A549 (cell line): Measurements from ENCODE around the gene ZBTB12. TPM values are rescaled to one million over a fixed set of nuclear protein-coding genes. Genes with fewer than 3 reads are reported as not detected.

ENCODE experiments used
- ATAC-seq, 2 experiments: fragments of 200-7000 bp in 1 of 2; fragments of >200 bp in 1 of 2; cut with Nextera tagmentation in 1 of 2; cut with Tn5 transposase in 1 of 2; 3 replicates each; pipeline versions ENCODE4 v1.8.0 to v1.9.1; 2018 to 2020; ENCODE audit warnings: mild to moderate bottlenecking in 1 of 2, moderate library complexity in 1 of 2
- CTCF ChIA-PET: fragments of 300-600 bp; sonication (Branson Sonifier 250); formaldehyde crosslinking; extraction: SDS; loops from one replicate; lab custom pipeline; 2021; ENCODE audit warnings: antibody characterized with exemption, inconsistent platforms; lab: Yijun Ruan, JAX
- POLR2A ChIA-PET: fragments of 350-600 bp; formaldehyde crosslinking; extraction: SDS; loops from one replicate; lab custom pipeline; 2021; ENCODE audit warnings: antibody characterized with exemption, inconsistent platforms; lab: Yijun Ruan, JAX
- DNase-seq, 2 experiments: peaks; one replicate each; pipeline versions ENCODE4 v3.0.0 to v3.0.0-alpha.2; 2011 to 2016; ENCODE audit warnings: low read depth in 1 of 2, low spot score in 1 of 2
- FAIRE-seq: peaks from 2 replicates; lab custom pipeline; 2011; peaks lifted over from hg19 to GRCh38; lab: Jason Lieb, UNC
- H3K27ac ChIP-seq, 2 experiments: fragments of >200 bp; sonication (Bioruptor Twin); formaldehyde crosslinking; 3 replicates each; pipeline ENCODE4 v1.5.1; 2016 to 2017
- H3K4me1 ChIP-seq: fragments of >200 bp; sonication (Bioruptor Twin); formaldehyde crosslinking; 3 replicates; pipeline ENCODE4 v1.6.1; 2016
- H3K4me2 ChIP-seq: fragments of >200 bp; sonication (Bioruptor Twin); formaldehyde crosslinking; 3 replicates; pipeline ENCODE4 v1.6.1; 2016
- H3K4me3 ChIP-seq: fragments of >200 bp; sonication (Bioruptor Twin); formaldehyde crosslinking; 3 replicates; pipeline ENCODE4 v1.5.1; 2016
- H3K9me3 ChIP-seq: fragments of >200 bp; sonication (Bioruptor Twin); formaldehyde crosslinking; 3 replicates; pipeline ENCODE4 v1.6.1; 2016
- BCL3 ChIP-seq: fragments of >200 bp; sonication (Bioruptor Twin); formaldehyde crosslinking; IDR thresholded peaks from 3 replicates; pipeline ENCODE4 v1.6.1; 2016
- EP300 ChIP-seq, 2 experiments: fragments of >200 bp; sonication (Bioruptor Twin); formaldehyde crosslinking; IDR thresholded peaks; 2 replicates in 1 of 2; 3 replicates in 1 of 2; pipeline ENCODE4 v1.6.1; 2016 to 2017
- ESRRA ChIP-seq: fragments of 150-350 bp; IDR thresholded peaks from 2 replicates; pipeline ENCODE4 v1.6.1; 2014; ENCODE audit warnings: mild to moderate bottlenecking, low read length, borderline replicate concordance
- FOSL2 ChIP-seq, 2 experiments: fragments of 450-650 bp in 1 of 2; fragments of >200 bp in 1 of 2; sonication (Bioruptor Twin) in 1 of 2; formaldehyde crosslinking; IDR thresholded peaks; 2 replicates each; pipeline versions ENCODE4 v1.5.0 to v1.6.1; 2016 to 2020; ENCODE audit warnings: mild to moderate bottlenecking in 1 of 2, moderate library complexity in 1 of 2
- FOXS1 ChIP-seq: fragments of 250-450 bp; sonication (Bioruptor Pico); IDR thresholded peaks from 2 replicates; pipeline ENCODE4 v1.5.0; 2020; ENCODE audit warnings: mild to moderate bottlenecking, moderate library complexity
- HDAC2 ChIP-seq: fragments of 200-600 bp; sonication (generic); IDR thresholded peaks from 2 replicates; pipeline ENCODE4 v1.6.1; 2016
- HOXB13 ChIP-seq: fragments of 250-450 bp; sonication (Bioruptor Pico); IDR thresholded peaks from 2 replicates; pipeline ENCODE4 v1.5.0; 2020; ENCODE audit warnings: low read depth, mild to moderate bottlenecking, moderate library complexity
- JUNB ChIP-seq: fragments of >200 bp; sonication (Bioruptor Twin); formaldehyde crosslinking; IDR thresholded peaks from 2 replicates; pipeline ENCODE4 v1.6.1; 2016
- MAFK ChIP-seq: fragments of 450-650 bp; IDR thresholded peaks from 2 replicates; pipeline ENCODE4 v1.6.1; 2014; ENCODE audit not compliant: partially characterized antibody
- MAZ ChIP-seq: fragments of 150-350 bp; IDR thresholded peaks from 2 replicates; pipeline ENCODE4 v1.6.1; 2014; ENCODE audit warnings: antibody characterized with exemption, low read depth, low read length, borderline replicate concordance
- NR3C1 ChIP-seq: fragments of >200 bp; sonication (Bioruptor Twin); formaldehyde crosslinking; IDR thresholded peaks from 3 replicates; pipeline ENCODE4 v1.6.1; 2017
- SMC3 ChIP-seq: fragments of >200 bp; sonication (Bioruptor Twin); formaldehyde crosslinking; IDR thresholded peaks from 3 replicates; pipeline ENCODE4 v1.6.1; 2018; ENCODE audit warnings: inconsistent platforms
- TFCP2L1 ChIP-seq: fragments of 250-450 bp; sonication (Bioruptor Pico); IDR thresholded peaks from 2 replicates; pipeline ENCODE4 v1.5.0; 2021; ENCODE audit warnings: mild to moderate bottlenecking
- TP53 ChIP-seq: fragments of 250-450 bp; sonication (Bioruptor Pico); IDR thresholded peaks from 2 replicates; pipeline ENCODE4 v1.5.0; 2021; ENCODE audit warnings: mild to moderate bottlenecking, moderate library complexity
- ZC3H11A ChIP-seq: fragments of 450-650 bp; IDR thresholded peaks from 2 replicates; pipeline ENCODE4 v1.6.1; 2014; ENCODE audit warnings: antibody characterized with exemption, mild to moderate bottlenecking
- ZSCAN20 ChIP-seq: fragments of 250-450 bp; sonication (Bioruptor Pico); IDR thresholded peaks from 2 replicates; pipeline ENCODE4 v1.8.0; 2022; ENCODE audit warnings: mild to moderate bottlenecking, moderate library complexity
- WGBS: methylation state at CpG from one replicate; pipeline ENCODE4 v1.1.6; 2017; ENCODE audit errors: missing lambda C conversion rate; 5-methylcytosine and 5-hydroxymethylcytosine counted together
- polyA plus RNA-seq, 4 experiments: library from polyadenylated mRNA; depleted of rRNA in 3 of 4; stranded (reverse); fragments of >200 nt; fragmentation: RNase III in 1 of 4; extraction: RNeasy Plus Mini Kit Qiagen cat#74134 plus additional on column Dnase treatment in 1 of 4; gene quantifications; 2 replicates in 3 of 4; 3 replicates in 1 of 4; pipeline ENCODE4 v1.2.3, GENCODE V29; 2011 to 2017
- TF ChIP-seq, protein P1 (sequence below): IDR thresholded peaks from 2 replicates; pipeline ENCODE4 v1.6.1; 2012; ENCODE audit warnings: low read depth, borderline replicate concordance

ZBTB12 gene
- polyA plus RNA-seq, 2 of the 4 experiments (the other 2 are of a cell fraction), result 2.2 to 10.0 TPM

DNA sequence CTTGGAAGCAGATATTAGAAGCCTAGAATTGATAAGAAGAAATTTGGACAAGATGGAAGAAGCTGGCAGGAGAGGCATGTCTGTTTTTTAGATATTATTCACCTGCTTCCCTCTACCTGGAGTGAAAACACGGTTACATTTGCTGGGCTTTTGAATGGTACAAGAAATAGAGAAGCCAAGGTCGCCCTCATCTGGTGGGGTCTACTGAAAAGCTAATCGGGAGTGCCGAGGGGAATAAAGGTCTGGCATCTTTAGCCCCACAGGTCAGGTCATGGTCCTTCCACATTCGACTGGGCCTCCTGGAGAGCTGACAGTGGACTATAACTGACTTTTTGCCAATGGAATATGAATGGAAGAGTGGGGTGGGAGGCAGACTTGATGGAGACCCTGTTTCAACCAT is 21.1 kb upstream of the ZBTB12 start:
- no peak overlapping the region for H3K4me2 ChIP-seq
- 21% methylated on average over 5 of the region's 5 CpGs for WGBS
- H3K9me3 ChIP-seq, result peaks cover 3% of the 10 kb centered on the region; the same call in 1 of the 3 replicates
- ChIA-PET POLR2A (no interaction called here), CTCF (interaction anchor here (0.8 to 4.9 kb wide), 3 partner anchors 20 to 85 kb away, joined by 3 to 24 read pairs (median 3); no protein-coding TSS in a partner anchor)
- H3K4me1 ChIP-seq, result peaks cover 14% of the 10 kb centered on the region
- DNase-seq (no peak), ATAC-seq (peak in 1 of 2 experiments; percentile 52; a peak in 1 of 6 replicates), FAIRE-seq (no peak)
- TF ChIP-seq ZSCAN20 (CRISPR knock-in tag), result no peak
- no peak for TF ChIP-seq ESRRA
- H3K4me3 ChIP-seq, result no peak overlapping the region
- no peak overlapping the region for H3K27ac ChIP-seq

GRCh38 chr6:31920811-31921210 is 18.9 kb upstream of the ZBTB12 start:
- CTCF ChIA-PET, result interaction anchor here (4.9 kb wide), 1 partner anchor 31 kb away, joined by 24 read pairs; no protein-coding TSS in a partner anchor
- Histone ChIP-seq H3K4me2 (peak overlapping the region; percentile 20; the same call in 1 of the 3 replicates), H3K27ac (peak overlapping the region; percentile 47 to 61; a peak in 4 of 6 replicates)
- TF ChIP-seq FOSL2 (IDR thresholded peaks at IDR 0.05) (no peak), FOSL2 (CRISPR knock-in tag; IDR thresholded peaks at IDR 0.05) (no peak), NR3C1 (no peak), SMC3 (no peak)
- TF ChIP-seq, all 56 proteins: peak for 0
- peaks cover 14% of the 10 kb centered on the region for H3K4me1 ChIP-seq
- DNase-seq, result peak in 1 of 2 experiments; percentile 55
- no peaks in the 10 kb centered on the region; the same call in 2 of the 3 replicates for H3K9me3 ChIP-seq
- WGBS, result 25% methylated on average over 1 of the region's 2 CpGs
- POLR2A ChIA-PET, result no interaction called here
- no peak overlapping the region for H3K4me3 ChIP-seq
- peak in 1 of 2 experiments; percentile 33; a peak in 2 of 6 replicates for ATAC-seq
- no peak for FAIRE-seq

DNA sequence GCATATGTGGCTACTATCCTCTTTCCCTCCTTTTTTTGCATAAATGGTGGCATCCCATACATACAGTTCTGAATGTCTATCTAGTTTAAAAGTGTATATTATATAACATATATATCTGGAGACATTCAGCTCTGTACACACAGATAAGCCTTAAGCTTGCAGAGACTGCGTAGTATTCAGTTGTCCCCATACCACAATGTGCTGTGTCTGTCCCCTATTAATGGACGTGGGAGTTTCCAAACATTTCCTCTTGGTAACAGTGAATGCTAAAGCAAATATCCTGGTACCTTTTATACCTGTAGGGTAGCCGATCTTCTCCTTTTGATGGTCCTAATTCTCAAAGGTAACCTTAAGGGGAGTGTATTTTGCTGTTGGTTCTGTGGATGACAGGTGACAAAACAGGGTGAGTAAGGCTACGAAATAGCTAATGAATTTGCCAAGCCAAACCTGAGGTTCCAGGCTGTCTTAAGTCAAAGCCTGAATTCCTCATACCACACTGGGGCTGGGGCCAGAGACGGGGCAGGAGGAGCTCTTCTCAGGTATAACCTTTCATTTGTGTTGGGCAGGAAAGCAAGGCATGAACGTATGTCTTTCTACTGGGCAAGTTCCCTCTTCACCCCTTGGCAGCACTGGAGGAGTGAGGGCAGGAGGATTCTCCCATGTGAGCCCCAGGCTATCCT is 17.9 kb upstream of the ZBTB12 start:
- peaks cover 14% of the 10 kb centered on the region for H3K4me1 ChIP-seq
- CTCF ChIA-PET, result no interaction called here
- DNase-seq, result no peak
- no peak for ATAC-seq
- H3K4me2 ChIP-seq, result no peak overlapping the region
- WGBS, result 82% methylated on average over 6 of the region's 6 CpGs
- H3K9me3 ChIP-seq, result no peaks in the 10 kb centered on the region
- peak overlapping the region in 1 of 2 experiments; percentile 61; a peak in 3 of 6 replicates for H3K27ac ChIP-seq
- no peak for FAIRE-seq
- POLR2A ChIA-PET, result interaction anchor here (0.8 kb wide), 1 partner anchor 18 kb away, joined by 3 read pairs; the partner anchor contains the start of gene ZBTB12
- H3K4me3 ChIP-seq, result no peak overlapping the region
- TF ChIP-seq FOXS1 (CRISPR knock-in tag), result no peak
- no peak for TF ChIP-seq EP300 (IDR thresholded peaks at IDR 0.05)
- no peak for TF ChIP-seq MAFK
- TF ChIP-seq TP53 (CRISPR knock-in tag), result no peak
- TF ChIP-seq, protein P1, sequence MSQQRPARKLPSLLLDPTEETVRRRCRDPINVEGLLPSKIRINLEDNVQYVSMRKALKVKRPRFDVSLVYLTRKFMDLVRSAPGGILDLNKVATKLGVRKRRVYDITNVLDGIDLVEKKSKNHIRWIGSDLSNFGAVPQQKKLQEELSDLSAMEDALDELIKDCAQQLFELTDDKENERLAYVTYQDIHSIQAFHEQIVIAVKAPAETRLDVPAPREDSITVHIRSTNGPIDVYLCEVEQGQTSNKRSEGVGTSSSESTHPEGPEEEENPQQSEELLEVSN, result no peak
- TF ChIP-seq TFCP2L1, result no peak
- TF ChIP-seq HOXB13 (CRISPR knock-in tag), result no peak
- TF ChIP-seq ZC3H11A, result no peak
- no peak for TF ChIP-seq HDAC2
- TF ChIP-seq MAZ, result no peak
- TF ChIP-seq JUNB, result no peak
- no peak for TF ChIP-seq BCL3
- TF ChIP-seq, all 56 proteins: peak for 0
